AG08396 (cell line): ENCODE results near the gene RIMKLB.
A peak's percentile ranks its signal among the peaks of the same experiment; 100 is the strongest.
"Not testable (repeated sequence)": the region's sequence is repeated elsewhere in the genome, so short reads cannot be mapped to it uniquely, and the experiment has no call there.

Source experiments
- DNase-seq: peaks from one replicate; pipeline ENCODE4 v3.0.0; 2012; ENCODE audit warnings: low spot score, mixed read lengths

Gene RIMKLB

GRCh38 chr12:8773461-8773860 lies 75.7 kb downstream of the RIMKLB start:
- DNase-seq: no peak

- no peak for DNase-seq
Measured at GRCh38 chr12:8779281-8779680, 81.5 kb downstream of the RIMKLB start.

- DNase-seq: no peak
Measured at GRCh38 chr12:8779862-8780261, 82.1 kb downstream of the RIMKLB start.

GRCh38 chr12:8780389-8780788 lies 82.6 kb downstream of the RIMKLB start:
- peak; percentile 46 for DNase-seq

GRCh38 chr12:8781381-8782127 lies 83.8 kb downstream of the RIMKLB start:
- DNase-seq: no peak

GRCh38 chr12:8784290-8784888 lies 86.6 kb downstream of the RIMKLB start:
- no peak for DNase-seq

- DNase-seq: no peak
Measured at GRCh38 chr12:8785499-8785898, 87.7 kb downstream of the RIMKLB start.

GRCh38 chr12:8787206-8787605 lies 89.4 kb downstream of the RIMKLB start:
- not testable (repeated sequence) for DNase-seq

- not testable (repeated sequence) for DNase-seq
Measured at GRCh38 chr12:8788706-8789105, 90.9 kb downstream of the RIMKLB start.

- DNase-seq: not testable (repeated sequence)
Measured at GRCh38 chr12:8789341-8790013, 91.7 kb downstream of the RIMKLB start.

GRCh38 chr12:8793226-8793625 lies 95.4 kb downstream of the RIMKLB start:
- DNase-seq: not testable (repeated sequence)

- DNase-seq: not testable (repeated sequence)
Measured at GRCh38 chr12:8794611-8795010, 96.8 kb downstream of the RIMKLB start.

GRCh38 chr12:8796831-8797626 lies 99.2 kb downstream of the RIMKLB start:
- DNase-seq: no peak

GRCh38 chr12:8801213-8801612 lies 103.4 kb downstream of the RIMKLB start:
- DNase-seq: not testable (repeated sequence)

- not testable (repeated sequence) for DNase-seq
Measured at GRCh38 chr12:8804833-8805232, 107.0 kb downstream of the RIMKLB start.

GRCh38 chr12:8805487-8805886 lies 107.7 kb downstream of the RIMKLB start:
- DNase-seq: not testable (repeated sequence)

GRCh38 chr12:8807084-8807483 lies 109.3 kb downstream of the RIMKLB start:
- DNase-seq: not testable (repeated sequence)

GRCh38 chr12:8810112-8810511 lies 112.3 kb downstream of the RIMKLB start:
- not testable (repeated sequence) for DNase-seq

GRCh38 chr12:8813572-8814357 lies 116.0 kb downstream of the RIMKLB start:
- DNase-seq: no peak

GRCh38 chr12:8816448-8817050 lies 118.8 kb downstream of the RIMKLB start:
- no peak for DNase-seq

- DNase-seq: no peak
Measured at GRCh38 chr12:8817856-8818255, 120.1 kb downstream of the RIMKLB start.
